Posterior cingulate gyrus (tissue), 11 donors: Measurements from ENCODE around the gene SLFN12L.

Source experiments
- DNase-seq, 10 donors: peaks; one replicate each; pipeline versions ENCODE4 v3.0.0 to v3.0.0-alpha.2; 2020 to 2021; ENCODE audit warnings: mixed read lengths in 3 of 10
- intact Hi-C: fragments of 100-400 bp; cut with DNase I; formaldehyde crosslinking; loops from one replicate; pipeline ENCODE4 v1.15.1; 2023

SLFN12L gene

GRCh38 chr17:35448214-35448898 is 89.1 kb downstream of the SLFN12L start, which contains the start of gene SLFN13:
Gene SLFN13 (minus strand): TSS chr17:35448766. CDS start chr17:35445680, 3,086 bp downstream.
- intact Hi-C loops = no loop called here
- DNase-seq = peak in 2 of 10 donors; percentile 86

GRCh38 chr17:35447499-35447898 is 90.0 kb downstream of the SLFN12L start:
- no peak for DNase-seq
- intact Hi-C loops = no loop called here

GRCh38 chr17:35438433-35438832 is 99.0 kb downstream of the SLFN12L start:
- intact Hi-C loops = no loop called here
- no peak for DNase-seq

DNA sequence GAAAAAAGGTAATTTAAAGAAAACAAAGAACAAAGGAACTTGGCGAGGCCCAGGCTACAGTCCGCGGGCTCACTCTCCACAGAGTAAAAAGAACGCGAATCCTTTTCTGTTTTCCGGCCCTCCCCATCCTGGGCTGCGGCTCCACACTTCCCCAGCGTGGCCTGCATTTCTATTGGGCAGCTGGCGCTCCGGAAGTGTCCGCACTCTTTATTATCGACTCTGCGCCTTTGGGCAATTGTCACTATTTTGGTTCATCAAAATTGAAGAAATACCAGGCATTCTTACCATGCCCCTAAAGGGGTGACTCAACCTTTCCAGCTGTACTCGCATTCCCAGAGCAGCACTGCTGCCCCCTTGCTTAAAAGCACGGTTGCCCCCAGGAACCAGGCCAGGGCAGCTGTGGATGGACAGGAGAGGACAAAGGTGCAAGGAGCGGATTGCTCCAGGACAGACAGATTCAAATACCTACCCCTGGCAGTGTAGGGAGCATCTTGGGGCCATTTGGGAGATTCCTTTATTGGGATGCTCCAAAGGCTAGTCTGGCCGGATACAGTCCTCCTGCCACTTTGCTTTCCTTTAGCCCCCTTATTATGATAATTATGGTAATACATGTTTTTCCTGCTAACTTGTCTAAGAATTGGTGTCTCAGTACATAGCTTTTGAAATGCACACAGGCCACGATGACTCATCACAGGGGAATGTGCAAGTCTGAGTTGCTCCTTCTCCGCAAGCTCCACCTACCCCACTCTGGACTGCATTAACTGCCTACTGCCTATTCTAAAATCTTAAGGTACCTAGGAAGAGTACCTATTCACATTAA is 104.2 kb downstream of the SLFN12L start:
- intact Hi-C loops = no loop called here

DNA sequence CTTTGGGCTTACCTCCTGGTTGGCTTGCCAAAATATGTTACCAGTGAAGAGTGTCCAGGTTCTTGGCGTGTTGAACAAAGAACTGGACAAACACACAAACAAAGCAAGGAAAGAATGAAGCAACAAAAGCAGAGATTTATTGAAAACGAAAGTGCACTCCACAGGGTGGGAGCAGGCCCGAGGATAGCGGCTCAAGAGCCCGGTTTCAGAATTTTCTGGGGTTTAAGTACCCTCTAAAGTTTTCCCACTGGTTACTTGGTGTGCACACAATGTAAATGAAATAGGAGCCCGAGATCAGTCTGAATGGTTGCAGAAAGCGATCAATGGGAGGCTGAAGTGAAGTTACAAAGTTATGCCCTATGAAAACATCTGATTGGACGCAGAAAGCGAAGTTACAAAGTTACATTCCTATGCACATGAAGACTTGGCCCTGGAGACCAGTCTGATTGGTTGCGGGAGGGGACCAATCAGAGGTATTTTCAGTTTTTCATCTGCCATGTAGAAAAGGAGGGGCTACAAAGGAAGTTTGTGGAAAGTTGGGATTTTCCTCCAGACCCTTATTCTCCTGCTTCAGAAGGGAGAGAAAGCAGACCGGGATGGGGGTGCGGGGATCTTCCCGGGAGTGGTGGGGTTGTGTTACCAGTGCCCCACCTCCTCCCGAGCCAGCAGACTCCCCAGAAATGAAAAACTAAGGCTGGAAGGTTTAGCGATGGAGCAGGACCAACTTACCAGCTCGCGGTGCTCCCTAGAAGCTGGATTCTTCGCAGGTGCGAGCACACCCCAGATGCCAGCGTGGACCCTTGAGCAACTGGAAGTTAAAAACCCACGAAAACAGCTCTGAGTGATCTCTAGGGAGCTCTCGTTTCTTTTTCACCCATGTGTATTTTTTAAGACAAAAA is 105.1 kb downstream of the SLFN12L start, which contains the start of gene SLFN12:
SLFN12 (minus strand) TSS at position 325 of the 899 bp plus-strand sequence. CDS start 9,472 bp downstream, outside the sequence.
- intact Hi-C loops = no loop called here
- no peak for DNase-seq

More for the DNA sequence above, 104.2 kb downstream of the SLFN12L start:
- DNase-seq = no peak

DNA sequence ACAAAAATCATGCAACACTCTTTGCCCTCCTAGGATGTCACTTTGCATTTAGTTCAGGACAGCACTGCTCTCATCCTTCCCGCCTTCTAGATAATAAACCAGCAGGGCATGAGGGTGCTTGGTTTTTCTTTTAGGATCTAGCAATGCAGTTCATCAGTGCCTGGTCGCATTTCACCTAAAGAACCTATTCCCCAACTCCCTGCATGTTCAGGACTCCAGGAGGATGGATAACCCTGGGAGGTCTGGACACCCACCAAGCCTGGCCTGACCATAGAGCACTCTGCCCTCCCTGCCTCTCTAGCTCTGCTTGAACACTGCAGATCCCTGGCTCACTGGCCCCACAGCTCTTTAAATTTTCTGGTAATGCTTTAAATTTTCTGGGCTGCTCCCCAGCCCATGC is 107.8 kb downstream of the SLFN12L start:
- no peak for DNase-seq
- intact Hi-C loops = no loop called here

DNA sequence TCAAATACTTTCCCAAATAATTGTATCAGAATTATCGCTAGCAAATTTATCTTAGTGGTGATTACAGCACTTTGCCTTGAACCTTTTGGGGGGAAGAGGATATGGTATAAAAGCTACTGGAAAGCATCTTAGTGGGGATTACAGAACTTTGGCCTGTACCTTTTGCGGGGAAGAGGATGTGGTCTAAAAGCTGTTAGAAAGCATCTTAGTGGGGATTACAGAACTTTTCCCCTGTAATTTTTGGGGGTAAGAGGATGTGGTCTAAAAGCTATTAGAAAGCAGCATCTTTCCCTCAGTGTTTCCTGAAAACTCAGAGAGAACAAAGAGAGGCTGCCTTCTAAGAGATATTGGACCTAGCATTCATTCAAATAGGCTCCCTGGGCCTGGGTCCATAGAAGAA is 109.2 kb downstream of the SLFN12L start:
- intact Hi-C loops = no loop called here
- DNase-seq = no peak

DNA sequence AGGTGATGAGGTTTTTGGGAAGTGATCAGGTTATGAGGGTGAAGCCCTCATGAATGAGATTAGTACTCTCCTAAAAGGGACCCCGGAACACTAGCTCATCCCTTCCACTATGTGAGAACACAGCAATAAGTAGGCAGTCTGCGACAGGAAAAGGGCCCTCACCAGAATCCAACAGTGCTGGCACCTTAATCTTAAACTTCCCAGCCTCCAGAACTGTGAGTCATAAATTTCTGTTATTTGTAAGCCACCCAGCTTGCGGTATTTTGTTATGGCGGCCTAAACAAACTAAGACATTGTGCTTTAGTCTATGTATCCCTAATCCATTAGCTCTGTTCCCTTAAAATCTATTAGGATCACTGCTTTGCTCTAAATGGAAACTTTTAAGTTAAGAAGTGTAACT is 113.7 kb downstream of the SLFN12L start:
- DNase-seq = no peak
- intact Hi-C loops = no loop called here
